K562 (cell line): ENCODE measurements around the gene MGAT1. TPM values are rescaled to one million over a fixed set of nuclear protein-coding genes. Genes with fewer than 3 reads are reported as not detected.

ENCODE experiments used
- ATAC-seq: fragments of 200-7000 bp; cut with Tn5 transposase; 3 replicates; pipeline ENCODE4 v1.9.1; 2020; ENCODE audit warnings: moderate library complexity
- BruUV-seq: library from RNA; stranded (reverse); fragments of 400-500 nt; replicated peaks from 2 replicates; lab custom pipeline; 2021; lab: Mats Ljungman, UMichigan
- CTCF ChIA-PET: fragments of 300-600 bp; formaldehyde crosslinking; extraction: SDS; loops from one replicate; lab custom pipeline; 2021; ENCODE audit warnings: low intra/inter-chr PET ratio; lab: Yijun Ruan, JAX
- POLR2A ChIA-PET: fragments of 300-600, 350-650 bp; sonication (Branson Sonifier 250); formaldehyde crosslinking; extraction: SDS; loops from one replicate; lab custom pipeline; 2021; ENCODE audit warnings: antibody characterized with exemption, inconsistent platforms; lab: Yijun Ruan, JAX
- DNase-seq, 4 experiments: peaks; one replicate each; pipeline versions ENCODE4 v3.0.0 to v3.0.0-alpha.2; 2011 to 2018; ENCODE audit warnings: low spot score in 3 of 4, mixed read lengths in 3 of 4; ENCODE audit errors: extremely low read depth in 1 of 4
- FAIRE-seq: peaks from 2 replicates; lab custom pipeline; 2011; peaks lifted over from hg19 to GRCh38; lab: Jason Lieb, UNC
- H2AFZ ChIP-seq: 2 replicates; pipeline ENCODE4 v1.6.0; 2011; ENCODE audit warnings: low read depth, low read length, control low read depth, inconsistent platforms
- H3K27ac ChIP-seq: fragments of 200-600 bp; 3 replicates; pipeline ENCODE4 v1.8.0; 2011; ENCODE audit warnings: low read depth, mild to moderate bottlenecking, control low read depth, inconsistent platforms, low read length, moderate library complexity, mixed read lengths; ENCODE audit errors: extremely low read depth
- H3K27me3 ChIP-seq, 2 experiments: fragments of 300-600 bp in 1 of 2; 2 replicates in 1 of 2; 3 replicates in 1 of 2; pipeline versions ENCODE4 v1.6.0 to v1.8.0; 2011; ENCODE audit warnings: inconsistent platforms in 2 of 2, low read length in 2 of 2, mild to moderate bottlenecking in 1 of 2, mixed read lengths in 1 of 2, moderate library complexity in 1 of 2; ENCODE audit not compliant: control insufficient read depth in 2 of 2, insufficient read depth in 2 of 2
- H3K36me3 ChIP-seq: fragments of 300-600 bp; 3 replicates; pipeline ENCODE4 v1.8.0; 2011; ENCODE audit warnings: mild to moderate bottlenecking, low read length, inconsistent platforms; ENCODE audit not compliant: control insufficient read depth, insufficient read depth
- H3K4me1 ChIP-seq, 2 experiments: fragments of 200-600 bp in 1 of 2; replicated peaks in 1 of 2; 2 replicates in 1 of 2; 3 replicates in 1 of 2; pipeline versions ENCODE4 v1.5.1 to v1.8.0; 2011; ENCODE audit warnings: inconsistent platforms in 2 of 2, low read length in 2 of 2, mild to moderate bottlenecking in 1 of 2, mixed read lengths in 1 of 2, moderate library complexity in 1 of 2; ENCODE audit not compliant: control insufficient read depth in 2 of 2, insufficient read depth in 2 of 2
- H3K4me2 ChIP-seq: 2 replicates; pipeline ENCODE4 v1.6.1; 2011; ENCODE audit warnings: low read length, control low read depth, inconsistent platforms, mixed read lengths; ENCODE audit not compliant: insufficient read depth
- H3K4me3 ChIP-seq: fragments of 200-600 bp; sonication (generic), shearing (Covaris generic); 2 replicates; pipeline ENCODE4 v1.5.1; 2016; ENCODE audit warnings: control low read depth, inconsistent platforms
- H3K79me2 ChIP-seq: fragments of 200-600 bp; 3 replicates; pipeline ENCODE4 v1.8.0; 2011; ENCODE audit warnings: low read length, inconsistent platforms; ENCODE audit not compliant: control insufficient read depth, insufficient read depth
- H3K9ac ChIP-seq, 2 experiments: 2 replicates each; pipeline versions ENCODE4 v1.6.0 to v1.6.1; 2011; ENCODE audit warnings: low read depth in 2 of 2, low read length in 2 of 2, control low read depth in 1 of 2, inconsistent platforms in 1 of 2, mild to moderate bottlenecking in 1 of 2, mixed read lengths in 1 of 2; ENCODE audit not compliant: insufficient read depth in 1 of 2
- H3K9me1 ChIP-seq: one replicate; pipeline ENCODE4 v1.6.0; 2011; ENCODE audit warnings: inconsistent platforms, mild to moderate bottlenecking, low read length, moderate library complexity; ENCODE audit not compliant: control insufficient read depth, insufficient read depth
- H3K9me3 ChIP-seq: replicated peaks from 2 replicates; pipeline ENCODE4 v1.5.1; 2011; ENCODE audit warnings: low read depth, low read length, inconsistent platforms; ENCODE audit not compliant: control insufficient read depth, insufficient read depth
- H4K20me1 ChIP-seq: replicated peaks from 2 replicates; pipeline ENCODE4 v1.6.1; 2011; ENCODE audit warnings: low read length, inconsistent platforms, mixed read lengths; ENCODE audit not compliant: control insufficient read depth, insufficient read depth
- BMI1 ChIP-seq: fragments of 150-350 bp; IDR thresholded peaks from 2 replicates; pipeline ENCODE4 v1.6.1; 2014; ENCODE audit warnings: low read length
- EP400 ChIP-seq: fragments of 450-650 bp; IDR thresholded peaks from 2 replicates; pipeline ENCODE4 v1.6.1; 2017; ENCODE audit warnings: antibody characterized with exemption, mild to moderate bottlenecking, moderate library complexity
- HDGF ChIP-seq: fragments of 450-650 bp; IDR thresholded peaks from 2 replicates; pipeline ENCODE4 v1.6.1; 2016
- NFRKB ChIP-seq: fragments of 450-650 bp; IDR thresholded peaks from 2 replicates; pipeline ENCODE4 v1.6.1; 2016; ENCODE audit warnings: low read depth
- SP2 ChIP-seq: IDR thresholded peaks from 2 replicates; pipeline ENCODE4 v1.6.1; 2011; ENCODE audit warnings: mild to moderate bottlenecking, low read depth, low read length, moderate library complexity; ENCODE audit not compliant: poor library complexity, severe bottlenecking; ENCODE audit errors: extremely low read depth
- TEAD2 ChIP-seq: fragments of 450-650 bp; IDR thresholded peaks from 2 replicates; pipeline ENCODE4 v1.6.1; 2016; ENCODE audit warnings: missing genetic modification characterization, control low read depth, missing compliant biosample characterization
- XRCC3 ChIP-seq: fragments of 450-650 bp; IDR thresholded peaks from 2 replicates; pipeline ENCODE4 v1.6.1; 2017; ENCODE audit warnings: mild to moderate bottlenecking, moderate library complexity
- ZNF124 ChIP-seq: sonication (generic); formaldehyde crosslinking; IDR thresholded peaks from 2 replicates; pipeline ENCODE4 v1.8.1; 2022; ENCODE audit warnings: missing genetic modification reagents
- ZNF174 ChIP-seq: fragments of 250-450 bp; sonication (Bioruptor Pico); IDR thresholded peaks from 2 replicates; pipeline ENCODE4 v1.4.0; 2020; ENCODE audit warnings: mild to moderate bottlenecking
- ZNF511 ChIP-seq: sonication (generic); formaldehyde crosslinking; IDR thresholded peaks from 2 replicates; pipeline ENCODE4 v1.8.0; 2022; ENCODE audit warnings: mild to moderate bottlenecking, missing genetic modification reagents
- ZNF668 ChIP-seq: fragments of 250-450 bp; sonication (Bioruptor Pico); IDR thresholded peaks from 2 replicates; pipeline ENCODE4 v1.8.0; 2022; ENCODE audit warnings: mild to moderate bottlenecking, inconsistent platforms
- ZNF740 ChIP-seq, 3 experiments: fragments of 200-800 bp in 1 of 3; sonication (Bioruptor generic) in 1 of 3; sonication (generic) in 1 of 3; formaldehyde crosslinking in 1 of 3; IDR thresholded peaks; 2 replicates each; pipeline versions ENCODE4 v1.6.1 to v1.8.0; 2016 to 2022; ENCODE audit warnings: mild to moderate bottlenecking in 2 of 3, missing compliant biosample characterization in 2 of 3, missing genetic modification characterization in 2 of 3, missing genetic modification reagents in 1 of 3
- WGBS: fragments of 100-300 bp; shearing (Covaris generic); methylation state at CpG from one replicate; pipeline ENCODE4 v1.1.6; 2016; ENCODE audit warnings: low coverage, mixed read lengths; ENCODE audit not compliant: insufficient coverage; ENCODE audit errors: missing lambda C conversion rate; 5-methylcytosine and 5-hydroxymethylcytosine counted together
- in situ Hi-C: fragments of 300-500 bp; cut with MboI; formaldehyde crosslinking; loops from 4 replicates; pipeline ENCODE4 v1.15.0; 2018; ENCODE audit warnings: inconsistent platforms, mixed read lengths
- intact Hi-C: fragments of 100-400 bp; cut with micrococcal nuclease; formaldehyde crosslinking; loops from 2 replicates; pipeline ENCODE4 v1.14.2; 2022
- polyA plus RNA-seq, 8 experiments: library from polyadenylated mRNA; depleted of rRNA in 4 of 8; stranded (reverse) in 5 of 8; unstranded in 3 of 8; fragments of >200 nt; fragmentation: Nextera tagmentation in 2 of 8; fragmentation: Illumina TruSeq in 1 of 8; extraction: Ambion mirVana in 2 of 8; extraction: Trizol in 1 of 8; gene quantifications; 2 replicates each; pipeline versions ENCODE4 v1.2.1 to v1.2.3, GENCODE V29; 2011 to 2014; ENCODE audit warnings: inconsistent platforms in 1 of 8, missing spikeins in 1 of 8
- total RNA-seq, 7 experiments: library from RNA; depleted of rRNA in 6 of 7; stranded (reverse); fragments of >200 nt in 6 of 7; fragmentation: Illumina TruSeq in 2 of 7; extraction: Trizol in 2 of 7; gene quantifications; 2 replicates each; pipeline versions ENCODE4 v1.2.1 to v1.2.3, GENCODE V29; 2011 to 2021; ENCODE audit warnings: low replicate concordance in 1 of 7
- TF ChIP-seq, protein P1 (sequence below): sonication (generic); formaldehyde crosslinking; IDR thresholded peaks from 2 replicates; pipeline ENCODE4 v1.8.1; 2022; ENCODE audit warnings: missing genetic modification reagents

Gene MGAT1
- total and polyA plus RNA-seq, 9 of the 15 experiments (the other 6 are each of a cell fraction or from before 2014, with no cell fraction given): 3.9 to 82.7 (median 44.5) TPM

- 2% methylated on average over 8 of the region's 10 CpGs for WGBS
- FAIRE-seq: no peak
- H3K27ac ChIP-seq: no peak overlapping the region
- H2AFZ ChIP-seq: no peak overlapping the region
- H3K9ac ChIP-seq: no peak overlapping the region
- H3K36me3 ChIP-seq: no peaks in the 10 kb centered on the region
- H3K9me1 ChIP-seq: no peaks in the 10 kb centered on the region
- in situ Hi-C loops: no loop called here
- H3K79me2 ChIP-seq: no peaks in the 10 kb centered on the region
- peaks cover 2 to 3% of the 10 kb centered on the region in 2 experiments; a peak in 1 of 5 replicates for H3K4me1 ChIP-seq
- POLR2A ChIA-PET: no interaction called here
- no TSS peak for BruUV-seq
- no peaks in the 10 kb centered on the region for H4K20me1 ChIP-seq
- DNase-seq: no peak
- no peaks in the 10 kb centered on the region for H3K9me3 ChIP-seq
- ATAC-seq: no peak
- TF ChIP-seq ZNF174 (CRISPR knock-in tag) (no peak), ZNF511 (CRISPR knock-in tag) (no peak)
- H3K27me3 ChIP-seq: peaks cover 36 to 48% of the 10 kb centered on the region in 2 experiments
- H3K4me3 ChIP-seq: no peak overlapping the region
- no peak overlapping the region for H3K4me2 ChIP-seq
- CTCF ChIA-PET: no interaction called here
- intact Hi-C loops: no loop called here
These were observed 63.3 kb downstream of the MGAT1 start for GRCh38 chr5:180739271-180739670.

DNA sequence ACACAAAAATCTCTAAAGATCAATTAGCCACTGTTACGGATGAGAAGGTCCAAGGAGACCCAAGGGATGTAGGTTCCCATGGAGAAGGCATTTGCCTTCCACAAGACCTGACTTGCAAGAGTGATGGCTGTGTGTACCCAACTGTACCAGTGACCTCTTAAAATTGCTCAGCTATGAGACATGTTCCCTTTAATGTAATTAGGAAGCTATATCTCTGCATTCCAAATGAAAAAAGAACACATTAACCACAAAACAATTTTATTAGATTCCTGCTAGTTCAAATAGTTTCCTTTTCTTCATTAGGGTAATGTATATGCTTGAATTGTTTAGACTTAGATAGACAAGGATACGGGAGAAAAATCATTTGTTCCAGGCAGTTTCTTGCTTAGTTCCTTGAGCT lies 66.1 kb downstream of the MGAT1 start:
- DNase-seq (no peak), ATAC-seq (no peak), FAIRE-seq (no peak)
- Histone ChIP-seq H4K20me1 (no peaks in the 10 kb centered on the region), H3K79me2 (no peaks in the 10 kb centered on the region), H3K27me3 (peaks cover 26 to 31% of the 10 kb centered on the region in 2 experiments), H3K9me3 (no peaks in the 10 kb centered on the region), H2AFZ (no peak overlapping the region), H3K36me3 (no peaks in the 10 kb centered on the region), H3K4me3 (no peak overlapping the region), H3K9me1 (no peaks in the 10 kb centered on the region), H3K9ac (no peak overlapping the region), H3K4me1 (no peaks in the 10 kb centered on the region), H3K4me2 (no peak overlapping the region), H3K27ac (no peak overlapping the region)
- ChIA-PET POLR2A (no interaction called here), CTCF (no interaction called here)
- intact Hi-C loops: no loop called here
- in situ Hi-C loops: no loop called here
- TF ChIP-seq SP2 (no peak), ZNF668 (no peak), TEAD2 (tag) (no peak), EP400 (no peak), BMI1 (no peak), ZNF124 (no peak), XRCC3 (no peak), ZNF740 (CRISPR knock-in tag; IDR thresholded peaks at IDR 0.05) (no peak), ZNF740 (tag; IDR thresholded peaks at IDR 0.05) (no peak), HDGF (no peak), NFRKB (no peak)
- TF ChIP-seq, protein P1, sequence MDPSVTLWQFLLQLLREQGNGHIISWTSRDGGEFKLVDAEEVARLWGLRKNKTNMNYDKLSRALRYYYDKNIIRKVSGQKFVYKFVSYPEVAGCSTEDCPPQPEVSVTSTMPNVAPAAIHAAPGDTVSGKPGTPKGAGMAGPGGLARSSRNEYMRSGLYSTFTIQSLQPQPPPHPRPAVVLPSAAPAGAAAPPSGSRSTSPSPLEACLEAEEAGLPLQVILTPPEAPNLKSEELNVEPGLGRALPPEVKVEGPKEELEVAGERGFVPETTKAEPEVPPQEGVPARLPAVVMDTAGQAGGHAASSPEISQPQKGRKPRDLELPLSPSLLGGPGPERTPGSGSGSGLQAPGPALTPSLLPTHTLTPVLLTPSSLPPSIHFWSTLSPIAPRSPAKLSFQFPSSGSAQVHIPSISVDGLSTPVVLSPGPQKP (CRISPR knock-in tag): no peak
- no TSS peak for BruUV-seq
- 0% methylated on average over 2 of the region's 2 CpGs for WGBS
